SK-N-SH treated with all-trans-retinoic acid at 6 μM for 48 hours (cell line): ENCODE data around the gene FHL3.

ENCODE experiments used
- ATAC-seq: fragments of 200-7000 bp; cut with Tn5 transposase; 3 replicates; pipeline ENCODE4 v1.9.1; 2020; ENCODE audit warnings: mild to moderate bottlenecking, moderate library complexity
- ARNTL ChIP-seq: fragments of 450-650 bp; formaldehyde crosslinking; IDR thresholded peaks from 2 replicates; pipeline ENCODE4 v1.5.0; 2020; ENCODE audit warnings: low read depth, mild to moderate bottlenecking, moderate library complexity, borderline replicate concordance
- BACH2 ChIP-seq: fragments of 250-450 bp; sonication (Bioruptor Pico); IDR thresholded peaks from 2 replicates; pipeline ENCODE4 v1.9.0; 2021; ENCODE audit warnings: mild to moderate bottlenecking, borderline replicate concordance
- CREB5 ChIP-seq: fragments of 250-450 bp; sonication (Bioruptor Pico); IDR thresholded peaks from 2 replicates; pipeline ENCODE4 v1.5.1; 2020; ENCODE audit warnings: low read depth, mild to moderate bottlenecking, moderate library complexity
- CSDC2 ChIP-seq: fragments of 250-450 bp; sonication (Bioruptor Pico); IDR thresholded peaks from 2 replicates; pipeline ENCODE4 v1.5.0; 2020; ENCODE audit warnings: mild to moderate bottlenecking, moderate library complexity
- ESRRG ChIP-seq: fragments of 250-450 bp; sonication (Bioruptor Pico); IDR thresholded peaks from 2 replicates; pipeline ENCODE4 v1.6.1; 2021; ENCODE audit warnings: mild to moderate bottlenecking
- ISL1 ChIP-seq: fragments of 250-450 bp; sonication (Bioruptor Pico); IDR thresholded peaks from 2 replicates; pipeline ENCODE4 v2.1.2; 2022; ENCODE audit warnings: mild to moderate bottlenecking, moderate library complexity
- OSR1 ChIP-seq: fragments of 250-450 bp; sonication (Bioruptor Pico); IDR thresholded peaks from 2 replicates; pipeline ENCODE4 v1.8.0; 2022; ENCODE audit warnings: moderate library complexity, mild to moderate bottlenecking, inconsistent platforms
- PPARA ChIP-seq: fragments of 250-450 bp; sonication (Bioruptor Pico); IDR thresholded peaks from 2 replicates; pipeline ENCODE4 v1.5.0; 2020; ENCODE audit warnings: mild to moderate bottlenecking, borderline replicate concordance
- SNAI2 ChIP-seq: fragments of 250-450 bp; sonication (Bioruptor Pico); IDR thresholded peaks from 2 replicates; pipeline ENCODE4 v1.5.0; 2020; ENCODE audit warnings: mild to moderate bottlenecking, moderate library complexity
- TCF4 ChIP-seq: fragments of 250-450 bp; sonication (Bioruptor Pico); IDR thresholded peaks from 2 replicates; pipeline ENCODE4 v1.8.0; 2021; ENCODE audit warnings: mild to moderate bottlenecking, moderate library complexity, borderline replicate concordance
- TOX ChIP-seq: fragments of 250-450 bp; sonication (Bioruptor Pico); IDR thresholded peaks from 2 replicates; pipeline ENCODE4 v1.8.0; 2021; ENCODE audit warnings: mild to moderate bottlenecking, moderate library complexity, borderline replicate concordance
- TSHZ2 ChIP-seq: fragments of 250-450 bp; sonication (Bioruptor Pico); IDR thresholded peaks from 2 replicates; pipeline ENCODE4 v1.5.0; 2020; ENCODE audit warnings: mild to moderate bottlenecking, moderate library complexity
- ZFP3 ChIP-seq: fragments of 250-450 bp; sonication (Bioruptor Pico); IDR thresholded peaks from 2 replicates; pipeline ENCODE4 v1.5.0; 2020; ENCODE audit warnings: mild to moderate bottlenecking, moderate library complexity
- ZFP30 ChIP-seq: fragments of 450-650 bp; formaldehyde crosslinking; IDR thresholded peaks from 2 replicates; pipeline ENCODE4 v1.5.0; 2022; ENCODE audit warnings: mild to moderate bottlenecking, moderate library complexity
- ZNF70 ChIP-seq: fragments of 450-650 bp; formaldehyde crosslinking; IDR thresholded peaks from 2 replicates; pipeline ENCODE4 v1.5.0; 2020; ENCODE audit warnings: mild to moderate bottlenecking, moderate library complexity
- ZNF8 ChIP-seq: fragments of 450-650 bp; formaldehyde crosslinking; IDR thresholded peaks from 2 replicates; pipeline ENCODE4 v1.5.0; 2020; ENCODE audit warnings: mild to moderate bottlenecking, moderate library complexity
- TF ChIP-seq, protein P1 (sequence below): fragments of 250-450 bp; sonication (Bioruptor Pico); IDR thresholded peaks from 2 replicates; pipeline ENCODE4 v1.5.1; 2021; ENCODE audit warnings: mild to moderate bottlenecking, moderate library complexity
- TF ChIP-seq, protein P2 (sequence below): fragments of 250-450 bp; sonication (Bioruptor Pico); IDR thresholded peaks from 2 replicates; pipeline ENCODE4 v1.8.0; 2020; ENCODE audit warnings: mild to moderate bottlenecking, moderate library complexity, borderline replicate concordance
- TF ChIP-seq, protein P3 (sequence below): fragments of 250-450 bp; sonication (Bioruptor Pico); IDR thresholded peaks from 2 replicates; pipeline ENCODE4 v1.8.0; 2021; ENCODE audit warnings: low read depth, mild to moderate bottlenecking, moderate library complexity, borderline replicate concordance

Gene FHL3

DNA sequence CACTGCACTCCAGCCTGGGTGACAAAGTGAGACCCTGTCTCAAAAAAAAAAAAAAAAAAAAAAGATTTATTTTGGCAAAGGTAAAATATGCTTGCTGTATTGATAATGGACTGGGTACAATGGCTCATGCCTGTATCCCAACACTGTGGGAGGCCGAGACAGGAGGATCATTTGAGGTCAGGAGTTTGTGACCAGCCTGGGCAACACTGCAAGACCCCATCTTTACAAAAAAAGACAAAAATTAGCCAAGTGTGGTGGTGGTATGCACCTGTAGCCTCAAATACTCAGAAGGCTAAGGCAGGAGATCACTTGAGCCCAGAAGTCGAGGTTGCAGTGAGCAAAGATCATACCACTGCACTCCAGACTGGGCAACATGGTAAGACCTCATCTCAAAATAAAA, 21.8 kb downstream of the FHL3 start:
- TF ChIP-seq ARNTL (CRISPR knock-in tag) (no peak), TOX (no peak), PPARA (CRISPR knock-in tag) (no peak), ZFP30 (no peak), ZNF8 (no peak), OSR1 (CRISPR knock-in tag) (no peak), TCF4 (CRISPR knock-in tag) (no peak)
- TF ChIP-seq, protein P1, sequence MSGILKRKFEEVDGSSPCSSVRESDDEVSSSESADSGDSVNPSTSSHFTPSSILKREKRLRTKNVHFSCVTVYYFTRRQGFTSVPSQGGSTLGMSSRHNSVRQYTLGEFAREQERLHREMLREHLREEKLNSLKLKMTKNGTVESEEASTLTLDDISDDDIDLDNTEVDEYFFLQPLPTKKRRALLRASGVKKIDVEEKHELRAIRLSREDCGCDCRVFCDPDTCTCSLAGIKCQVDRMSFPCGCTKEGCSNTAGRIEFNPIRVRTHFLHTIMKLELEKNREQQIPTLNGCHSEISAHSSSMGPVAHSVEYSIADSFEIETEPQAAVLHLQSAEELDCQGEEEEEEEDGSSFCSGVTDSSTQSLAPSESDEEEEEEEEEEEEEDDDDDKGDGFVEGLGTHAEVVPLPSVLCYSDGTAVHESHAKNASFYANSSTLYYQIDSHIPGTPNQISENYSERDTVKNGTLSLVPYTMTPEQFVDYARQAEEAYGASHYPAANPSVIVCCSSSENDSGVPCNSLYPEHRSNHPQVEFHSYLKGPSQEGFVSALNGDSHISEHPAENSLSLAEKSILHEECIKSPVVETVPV (CRISPR knock-in tag): no peak
- TF ChIP-seq, protein P2, sequence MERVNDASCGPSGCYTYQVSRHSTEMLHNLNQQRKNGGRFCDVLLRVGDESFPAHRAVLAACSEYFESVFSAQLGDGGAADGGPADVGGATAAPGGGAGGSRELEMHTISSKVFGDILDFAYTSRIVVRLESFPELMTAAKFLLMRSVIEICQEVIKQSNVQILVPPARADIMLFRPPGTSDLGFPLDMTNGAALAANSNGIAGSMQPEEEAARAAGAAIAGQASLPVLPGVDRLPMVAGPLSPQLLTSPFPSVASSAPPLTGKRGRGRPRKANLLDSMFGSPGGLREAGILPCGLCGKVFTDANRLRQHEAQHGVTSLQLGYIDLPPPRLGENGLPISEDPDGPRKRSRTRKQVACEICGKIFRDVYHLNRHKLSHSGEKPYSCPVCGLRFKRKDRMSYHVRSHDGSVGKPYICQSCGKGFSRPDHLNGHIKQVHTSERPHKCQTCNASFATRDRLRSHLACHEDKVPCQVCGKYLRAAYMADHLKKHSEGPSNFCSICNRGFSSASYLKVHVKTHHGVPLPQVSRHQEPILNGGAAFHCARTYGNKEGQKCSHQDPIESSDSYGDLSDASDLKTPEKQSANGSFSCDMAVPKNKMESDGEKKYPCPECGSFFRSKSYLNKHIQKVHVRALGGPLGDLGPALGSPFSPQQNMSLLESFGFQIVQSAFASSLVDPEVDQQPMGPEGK (CRISPR knock-in tag): no peak
- TF ChIP-seq, all 23 proteins: peak for 0
- no peak for ATAC-seq

- ATAC-seq: no peak
- TF ChIP-seq SNAI2 (CRISPR knock-in tag) (no peak), ESRRG (CRISPR knock-in tag) (no peak), ARNTL (CRISPR knock-in tag) (no peak), ISL1 (no peak), ZNF70 (CRISPR knock-in tag) (no peak), TSHZ2 (CRISPR knock-in tag) (no peak), BACH2 (CRISPR knock-in tag) (no peak), CREB5 (CRISPR knock-in tag) (no peak), OSR1 (CRISPR knock-in tag) (no peak), PPARA (CRISPR knock-in tag) (no peak), ZNF8 (no peak), ZFP30 (no peak), ZFP3 (CRISPR knock-in tag) (no peak), CSDC2 (CRISPR knock-in tag) (no peak)
- TF ChIP-seq, protein P2 (CRISPR knock-in tag): no peak
- TF ChIP-seq, protein P3, sequence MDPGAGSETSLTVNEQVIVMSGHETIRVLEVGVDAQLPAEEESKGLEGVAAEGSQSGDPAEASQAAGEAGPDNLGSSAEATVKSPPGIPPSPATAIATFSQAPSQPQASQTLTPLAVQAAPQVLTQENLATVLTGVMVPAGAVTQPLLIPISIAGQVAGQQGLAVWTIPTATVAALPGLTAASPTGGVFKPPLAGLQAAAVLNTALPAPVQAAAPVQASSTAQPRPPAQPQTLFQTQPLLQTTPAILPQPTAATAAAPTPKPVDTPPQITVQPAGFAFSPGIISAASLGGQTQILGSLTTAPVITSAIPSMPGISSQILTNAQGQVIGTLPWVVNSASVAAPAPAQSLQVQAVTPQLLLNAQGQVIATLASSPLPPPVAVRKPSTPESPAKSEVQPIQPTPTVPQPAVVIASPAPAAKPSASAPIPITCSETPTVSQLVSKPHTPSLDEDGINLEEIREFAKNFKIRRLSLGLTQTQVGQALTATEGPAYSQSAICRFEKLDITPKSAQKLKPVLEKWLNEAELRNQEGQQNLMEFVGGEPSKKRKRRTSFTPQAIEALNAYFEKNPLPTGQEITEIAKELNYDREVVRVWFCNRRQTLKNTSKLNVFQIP (CRISPR knock-in tag): no peak
Observed at GRCh38 chr1:37978541-37978940, 26.8 kb downstream of the FHL3 start.

- peak; percentile 93 for ATAC-seq
Observed at GRCh38 chr1:37975083-37975482, 30.2 kb downstream of the FHL3 start.
